HG03135 (cell line): ENCODE results near the gene FBXO8.

Experiments used
- ATAC-seq: cut with Tn5 transposase; IDR thresholded peaks from one replicate; pipeline ENCODE4 v1.9.1; 2021; ENCODE audit warnings: mild to moderate bottlenecking, moderate library complexity; ENCODE audit not compliant: unreplicated experiment

The FBXO8 gene

GRCh38 chr4:174248407-174248806 is 35.1 kb downstream of the FBXO8 start:
- ATAC-seq = no peak

GRCh38 chr4:174245714-174246113 is 37.8 kb downstream of the FBXO8 start:
- no peak for ATAC-seq

GRCh38 chr4:174244441-174244840 is 39.0 kb downstream of the FBXO8 start:
- no peak for ATAC-seq

GRCh38 chr4:174241162-174241561 is 42.3 kb downstream of the FBXO8 start:
- ATAC-seq = no peak

GRCh38 chr4:174236359-174236758 is 47.1 kb downstream of the FBXO8 start:
- ATAC-seq = no peak

GRCh38 chr4:174230680-174231079 is 52.8 kb downstream of the FBXO8 start:
- ATAC-seq = no peak

GRCh38 chr4:174230148-174230547 is 53.3 kb downstream of the FBXO8 start:
- no peak for ATAC-seq

GRCh38 chr4:174228988-174229387 is 54.5 kb downstream of the FBXO8 start:
- ATAC-seq = no peak

GRCh38 chr4:174225349-174226049 is 58.0 kb downstream of the FBXO8 start:
- no peak for ATAC-seq

- no peak for ATAC-seq
Measured at GRCh38 chr4:174224550-174224949, 58.9 kb downstream of the FBXO8 start.

- no peak for ATAC-seq
Measured at GRCh38 chr4:174222266-174222872, 61.1 kb downstream of the FBXO8 start.

GRCh38 chr4:174218127-174218790 is 65.2 kb downstream of the FBXO8 start:
- ATAC-seq = no peak

- no peak for ATAC-seq
Measured at GRCh38 chr4:174217273-174218126, 66.0 kb downstream of the FBXO8 start.

GRCh38 chr4:174216799-174217272 is 66.6 kb downstream of the FBXO8 start:
- no peak for ATAC-seq

- no peak for ATAC-seq
Measured at GRCh38 chr4:174215961-174216680, 67.3 kb downstream of the FBXO8 start.

GRCh38 chr4:174215057-174215456 is 68.4 kb downstream of the FBXO8 start:
- no peak for ATAC-seq

GRCh38 chr4:174214101-174214878 is 69.2 kb downstream of the FBXO8 start:
- ATAC-seq = peak; percentile 41

- no peak for ATAC-seq
Measured at GRCh38 chr4:174213731-174214100, 69.8 kb downstream of the FBXO8 start.

- no peak for ATAC-seq
Measured at GRCh38 chr4:174212061-174212460, 71.4 kb downstream of the FBXO8 start.

- no peak for ATAC-seq
Measured at GRCh38 chr4:174211622-174212044, 71.8 kb downstream of the FBXO8 start.
